ENCODE results near the gene WDR33. TPM values are rescaled to one million over a fixed set of nuclear protein-coding genes. Genes with fewer than 3 reads are reported as not detected.
"Not testable (repeated sequence)": the region's sequence is repeated elsewhere in the genome, so short reads cannot be mapped to it uniquely, and the experiment has no call there.

The WDR33 gene
- total and polyA plus RNA-seq, 7 donors = 11.2 to 38.9 (median 32.7) TPM

GRCh38 chr2:127841466-127842178 lies 30.7 kb upstream of the WDR33 start:
- Histone ChIP-seq H3K9me3 (no peaks in the 10 kb centered on the region), H3K4me1 (no peaks in the 10 kb centered on the region), H3K36me3 (ENCODE audit: insufficient read depth in 1 of 2, low read depth in 1 of 2) (peaks cover 6 to 20% of the 10 kb centered on the region in 2 donors), H3K27ac (no peak overlapping the region), H3K4me3 (no peak overlapping the region), H3K27me3 (ENCODE audit: insufficient read depth in 3 of 3, low read length in 2 of 3) (no peaks in the 10 kb centered on the region)
- WGBS, 3 donors = 76 to 81% (median 80%) methylated on average over 20 of the region's 20 CpGs
- DNase-seq (no peak), ATAC-seq (no peak)
- intact Hi-C loops (cut with DNase I) = no loop called here
- no peak for TF ChIP-seq CTCF (IDR thresholded peaks at IDR 0.05)

GRCh38 chr2:127840893-127841292 lies 29.9 kb upstream of the WDR33 start:
- no peaks in the 10 kb centered on the region for H3K27me3 ChIP-seq (ENCODE audit: insufficient read depth in 3 of 3, low read length in 2 of 3)
- no peak for ATAC-seq
- H3K9me3 ChIP-seq = no peaks in the 10 kb centered on the region
- no peak overlapping the region for H3K4me3 ChIP-seq
- no peak for DNase-seq
- intact Hi-C loops (cut with DNase I) = no loop called here
- no peaks in the 10 kb centered on the region for H3K4me1 ChIP-seq
- peaks cover 3 to 12% of the 10 kb centered on the region in 2 donors for H3K36me3 ChIP-seq (ENCODE audit: insufficient read depth in 1 of 2, low read depth in 1 of 2)
- 89 to 92% (median 89%) methylated on average over 4 of the region's 4 CpGs for WGBS, 3 donors
- no peak for TF ChIP-seq CTCF (IDR thresholded peaks at IDR 0.05)
- no peak overlapping the region for H3K27ac ChIP-seq

GRCh38 chr2:127834951-127835350 lies 24.0 kb upstream of the WDR33 start:
- Histone ChIP-seq H3K36me3 (ENCODE audit: insufficient read depth in 1 of 2, low read depth in 1 of 2) (no peaks in the 10 kb centered on the region), H3K27ac (no peak overlapping the region), H3K9me3 (no peaks in the 10 kb centered on the region), H3K27me3 (ENCODE audit: insufficient read depth in 3 of 3, low read length in 2 of 3) (no peaks in the 10 kb centered on the region), H3K4me1 (no peaks in the 10 kb centered on the region), H3K4me3 (no peak overlapping the region)
- WGBS, 3 donors = 57 to 94% (median 78%) methylated on average over 3 of the region's 3 CpGs
- intact Hi-C loops (cut with DNase I) = no loop called here
- ATAC-seq = no peak
- TF ChIP-seq CTCF (IDR thresholded peaks at IDR 0.05) = no peak
- no peak for DNase-seq

- H3K27me3 ChIP-seq (ENCODE audit: insufficient read depth in 3 of 3, low read length in 2 of 3) = no peaks in the 10 kb centered on the region
- no peak overlapping the region for H3K27ac ChIP-seq
- intact Hi-C loops (cut with DNase I) = loop anchor here in 1 of 2 donors (10.0 kb wide), 1 partner anchor 235 kb away; no protein-coding TSS in a partner anchor
- no peaks in the 10 kb centered on the region for H3K4me1 ChIP-seq
- DNase-seq (no peak), ATAC-seq (no peak)
- H3K4me3 ChIP-seq = no peak overlapping the region
- H3K36me3 ChIP-seq (ENCODE audit: insufficient read depth in 1 of 2, low read depth in 1 of 2) = no peaks in the 10 kb centered on the region
- whole genome bisulfite sequencing, 3 donors = 64 to 65% (median 65%) methylated on average over 5 of the region's 5 CpGs
- no peak for TF ChIP-seq CTCF (IDR thresholded peaks at IDR 0.05)
- H3K9me3 ChIP-seq = no peaks in the 10 kb centered on the region
Observed at GRCh38 chr2:127829845-127830246, 18.9 kb upstream of the WDR33 start.

GRCh38 chr2:127826708-127827107 lies 15.7 kb upstream of the WDR33 start:
- not testable (repeated sequence) for H3K27ac ChIP-seq; ATAC-seq; H3K9me3 ChIP-seq; H3K27me3 ChIP-seq (ENCODE audit: insufficient read depth in 3 of 3, low read length in 2 of 3); H3K36me3 ChIP-seq (ENCODE audit: insufficient read depth in 1 of 2, low read depth in 1 of 2); H3K4me3 ChIP-seq; DNase-seq; H3K4me1 ChIP-seq
- WGBS, 3 donors = 95 to 97% (median 96%) methylated on average over 2 of the region's 2 CpGs
- intact Hi-C loops (cut with DNase I) = loop anchor here in 1 of 2 donors (10.0 kb wide), 1 partner anchor 232 kb away; no protein-coding TSS in a partner anchor

All from psoas muscle (tissue), 8 donors.